Measurements from ENCODE around the gene MSLN. TPM values are rescaled to one million over a fixed set of nuclear protein-coding genes. Genes with fewer than 3 reads are reported as not detected.

Gene MSLN
- polyA plus RNA-seq, 1 donor (not counting 4 experiments of a cell fraction or from before 2014, with no cell fraction given) = 8.5 TPM

- Histone ChIP-seq H3K9me3 (ENCODE audit: control insufficient read depth, low read depth, low read length) (no peaks in the 10 kb centered on the region), H3K9ac (ENCODE audit: control insufficient read depth, extremely low read depth, insufficient read depth, low read length) (no peak overlapping the region), H3K36me3 (ENCODE audit: control insufficient read depth in 2 of 2, extremely low read depth in 1 of 2, insufficient read depth in 2 of 2, low read length in 2 of 2) (no peaks in the 10 kb centered on the region), H3K4me1 (ENCODE audit: control insufficient read depth, extremely low read depth, insufficient read depth, low read length) (peaks cover 4% of the 10 kb centered on the region), H4K20me1 (ENCODE audit: control insufficient read depth, extremely low read depth, insufficient read depth, low read length) (no peaks in the 10 kb centered on the region), H3K9me1 (ENCODE audit: control insufficient read depth, extremely low read depth, insufficient read depth, low read length) (no peaks in the 10 kb centered on the region), H3K27ac (ENCODE audit: control insufficient read depth, insufficient read depth, low read length) (no peak overlapping the region), H3K4me2 (ENCODE audit: control insufficient read depth, extremely low read depth, insufficient read depth, low read depth, low read length) (no peak overlapping the region), H3K27me3 (ENCODE audit: control insufficient read depth, extremely low read depth, insufficient read depth, low read length) (no peaks in the 10 kb centered on the region), H2AFZ (ENCODE audit: control insufficient read depth, low read length) (no peak overlapping the region), H3K79me2 (ENCODE audit: control insufficient read depth, insufficient read depth, low read length) (no peaks in the 10 kb centered on the region), H3K4me3 (ENCODE audit: control insufficient read depth in 2 of 3, extremely low read depth in 1 of 3, insufficient read depth in 2 of 3, low read depth in 1 of 3, low read length in 3 of 3) (no peak overlapping the region)
- FAIRE-seq (no peak), DNase-seq (ENCODE audit: low read depth, low spot score) (no peak)
- TF ChIP-seq EZH2 (IDR thresholded peaks at IDR 0.05; ENCODE audit: low read length) = no peak
- TF ChIP-seq, protein P1, sequence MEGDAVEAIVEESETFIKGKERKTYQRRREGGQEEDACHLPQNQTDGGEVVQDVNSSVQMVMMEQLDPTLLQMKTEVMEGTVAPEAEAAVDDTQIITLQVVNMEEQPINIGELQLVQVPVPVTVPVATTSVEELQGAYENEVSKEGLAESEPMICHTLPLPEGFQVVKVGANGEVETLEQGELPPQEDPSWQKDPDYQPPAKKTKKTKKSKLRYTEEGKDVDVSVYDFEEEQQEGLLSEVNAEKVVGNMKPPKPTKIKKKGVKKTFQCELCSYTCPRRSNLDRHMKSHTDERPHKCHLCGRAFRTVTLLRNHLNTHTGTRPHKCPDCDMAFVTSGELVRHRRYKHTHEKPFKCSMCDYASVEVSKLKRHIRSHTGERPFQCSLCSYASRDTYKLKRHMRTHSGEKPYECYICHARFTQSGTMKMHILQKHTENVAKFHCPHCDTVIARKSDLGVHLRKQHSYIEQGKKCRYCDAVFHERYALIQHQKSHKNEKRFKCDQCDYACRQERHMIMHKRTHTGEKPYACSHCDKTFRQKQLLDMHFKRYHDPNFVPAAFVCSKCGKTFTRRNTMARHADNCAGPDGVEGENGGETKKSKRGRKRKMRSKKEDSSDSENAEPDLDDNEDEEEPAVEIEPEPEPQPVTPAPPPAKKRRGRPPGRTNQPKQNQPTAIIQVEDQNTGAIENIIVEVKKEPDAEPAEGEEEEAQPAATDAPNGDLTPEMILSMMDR (optimal IDR thresholded peaks at IDR 0.05 in 1 of 3, IDR thresholded peaks at IDR 0.05 in 1 of 3, conservative IDR thresholded peaks at IDR 0.05 in 1 of 3; ENCODE audit: extremely low read depth in 1 of 3, insufficient read depth in 2 of 3, low read length in 3 of 3) = no peak
- dilution Hi-C loops (cut with MboI; ENCODE audit: extremely low pct_ligation_motif_present, low sequenced_read_pairs) = no loop called here
Observed at GRCh38 chr16:772959-773358, 12.4 kb downstream of the MSLN start.

DNA sequence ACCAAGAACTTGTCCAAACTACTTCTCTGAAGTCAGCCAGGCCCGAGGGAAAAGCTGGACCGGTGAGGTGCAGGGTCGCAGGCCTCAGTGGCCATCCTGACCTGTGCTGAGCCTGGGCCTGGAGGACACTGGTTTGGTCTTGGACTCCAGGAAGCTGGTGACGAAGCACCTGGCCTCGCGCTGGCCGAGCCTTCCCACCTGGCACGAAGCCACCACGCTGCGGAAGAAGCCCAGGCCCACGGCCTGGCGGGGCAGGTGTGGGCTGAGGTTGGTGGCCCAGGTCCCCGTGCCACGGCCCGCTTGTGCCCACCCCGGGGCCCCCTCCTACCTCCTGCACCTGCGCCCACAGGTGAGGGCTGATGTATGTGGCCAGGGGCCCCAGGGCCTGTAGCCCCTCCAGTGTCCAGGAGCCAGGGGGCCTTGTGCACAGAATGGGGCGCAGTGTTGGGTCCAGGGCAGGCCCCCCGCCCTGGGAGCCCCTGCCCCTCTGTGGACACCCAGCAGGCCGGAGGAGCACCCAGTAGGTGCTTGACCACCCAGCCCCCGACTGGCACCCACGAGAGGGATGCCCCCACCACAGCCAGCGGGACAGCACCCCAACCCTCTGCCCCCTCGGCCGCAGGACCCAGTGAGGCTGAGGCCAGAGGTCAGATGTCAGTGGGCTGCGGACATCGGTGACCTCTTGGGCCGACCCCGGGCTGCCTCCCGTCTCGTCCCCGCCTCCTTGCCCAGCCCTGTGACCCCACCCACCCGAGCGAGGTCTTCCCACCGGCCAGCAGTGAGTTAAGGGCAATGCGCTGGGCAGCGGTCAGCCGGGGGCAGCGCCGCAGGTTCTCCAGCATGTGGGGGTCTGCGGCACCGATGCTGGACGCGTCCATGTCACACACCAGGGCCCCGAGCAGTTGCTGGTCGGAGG, 13.8 kb downstream of the MSLN start:
- no peaks in the 10 kb centered on the region for H4K20me1 ChIP-seq (ENCODE audit: control insufficient read depth, extremely low read depth, insufficient read depth, low read length)
- H3K9ac ChIP-seq (ENCODE audit: control insufficient read depth, extremely low read depth, insufficient read depth, low read length) = no peak overlapping the region
- H3K27me3 ChIP-seq (ENCODE audit: control insufficient read depth, extremely low read depth, insufficient read depth, low read length) = no peaks in the 10 kb centered on the region
- H3K4me2 ChIP-seq (ENCODE audit: control insufficient read depth, extremely low read depth, insufficient read depth, low read depth, low read length) = no peak overlapping the region
- no peaks in the 10 kb centered on the region for H3K9me1 ChIP-seq (ENCODE audit: control insufficient read depth, extremely low read depth, insufficient read depth, low read length)
- TF ChIP-seq EZH2 (IDR thresholded peaks at IDR 0.05; ENCODE audit: low read length) = no peak
- TF ChIP-seq, protein P1 (optimal IDR thresholded peaks at IDR 0.05 in 1 of 3, IDR thresholded peaks at IDR 0.05 in 1 of 3, conservative IDR thresholded peaks at IDR 0.05 in 1 of 3; ENCODE audit: extremely low read depth in 1 of 3, insufficient read depth in 2 of 3, low read length in 3 of 3) = no peak
- no peak overlapping the region for H2AFZ ChIP-seq (ENCODE audit: control insufficient read depth, low read length)
- dilution Hi-C loops (cut with MboI; ENCODE audit: extremely low pct_ligation_motif_present, low sequenced_read_pairs) = no loop called here
- no peaks in the 10 kb centered on the region for H3K36me3 ChIP-seq (ENCODE audit: control insufficient read depth in 2 of 2, extremely low read depth in 1 of 2, insufficient read depth in 2 of 2, low read length in 2 of 2)
- H3K9me3 ChIP-seq (ENCODE audit: control insufficient read depth, low read depth, low read length) = no peaks in the 10 kb centered on the region
- H3K4me1 ChIP-seq (ENCODE audit: control insufficient read depth, extremely low read depth, insufficient read depth, low read length) = peaks cover 6% of the 10 kb centered on the region
- H3K79me2 ChIP-seq (ENCODE audit: control insufficient read depth, insufficient read depth, low read length) = no peaks in the 10 kb centered on the region
- DNase-seq (ENCODE audit: low read depth, low spot score) = no peak
- no peak overlapping the region for H3K27ac ChIP-seq (ENCODE audit: control insufficient read depth, insufficient read depth, low read length)
- no peak overlapping the region for H3K4me3 ChIP-seq (ENCODE audit: control insufficient read depth in 2 of 3, extremely low read depth in 1 of 3, insufficient read depth in 2 of 3, low read depth in 1 of 3, low read length in 3 of 3)
- FAIRE-seq = no peak
